Subcutaneous abdominal adipose tissue (tissue), 5 donors: ENCODE results near the gene FOXL3.
"Not testable (repeated sequence)": the region's sequence is repeated elsewhere in the genome, so short reads cannot be mapped to it uniquely, and the experiment has no call there.

Source experiments
- H3K27ac ChIP-seq: one replicate; pipeline ENCODE4 v1.7.0; 2013; ENCODE audit warnings: low read depth, mild to moderate bottlenecking, inconsistent platforms, low read length, moderate library complexity
- H3K27me3 ChIP-seq, 5 donors: one replicate each; pipeline ENCODE4 v1.7.0; 2013; ENCODE audit warnings: low read length in 5 of 5, inconsistent platforms in 1 of 5; ENCODE audit not compliant: control insufficient read depth in 5 of 5, insufficient read depth in 4 of 5
- H3K36me3 ChIP-seq, 5 donors: one replicate each; pipeline ENCODE4 v1.7.0; 2013; ENCODE audit warnings: low read length in 5 of 5; ENCODE audit not compliant: control insufficient read depth in 5 of 5, insufficient read depth in 5 of 5
- H3K4me1 ChIP-seq, 5 donors: one replicate each; pipeline ENCODE4 v1.7.0; 2013; ENCODE audit warnings: low read length in 5 of 5, mild to moderate bottlenecking in 3 of 5, moderate library complexity in 1 of 5; ENCODE audit not compliant: control insufficient read depth in 5 of 5, insufficient read depth in 5 of 5
- H3K4me3 ChIP-seq, 5 donors: one replicate each; pipeline ENCODE4 v1.7.0; 2013; ENCODE audit warnings: low read length in 5 of 5, low read depth in 1 of 5
- H3K9ac ChIP-seq, 5 donors: one replicate each; pipeline ENCODE4 v1.7.0; 2013; ENCODE audit warnings: low read length in 5 of 5, mild to moderate bottlenecking in 4 of 5, moderate library complexity in 3 of 5
- H3K9me3 ChIP-seq, 5 donors: one replicate each; pipeline ENCODE4 v1.7.0; 2013; ENCODE audit warnings: low read length in 5 of 5; ENCODE audit not compliant: control insufficient read depth in 5 of 5
- donor health status: healthy.
- donor health status: healthy.
- donor health status: healthy.
- donor health status: healthy.
- donor health status: healthy.

The FOXL3 gene

GRCh38 chr7:295155-296154, 5.5 kb downstream of the FOXL3 start:
- Histone ChIP-seq H3K9me3 (no peaks in the 10 kb centered on the region), H3K27ac (no peak overlapping the region), H3K27me3 (peaks cover 31 to 52% (median 50%) of the 10 kb centered on the region in 5 donors), H3K4me3 (no peak overlapping the region), H3K4me1 (no peaks in the 10 kb centered on the region), H3K36me3 (no peaks in the 10 kb centered on the region), H3K9ac (no peak overlapping the region)

DNA sequence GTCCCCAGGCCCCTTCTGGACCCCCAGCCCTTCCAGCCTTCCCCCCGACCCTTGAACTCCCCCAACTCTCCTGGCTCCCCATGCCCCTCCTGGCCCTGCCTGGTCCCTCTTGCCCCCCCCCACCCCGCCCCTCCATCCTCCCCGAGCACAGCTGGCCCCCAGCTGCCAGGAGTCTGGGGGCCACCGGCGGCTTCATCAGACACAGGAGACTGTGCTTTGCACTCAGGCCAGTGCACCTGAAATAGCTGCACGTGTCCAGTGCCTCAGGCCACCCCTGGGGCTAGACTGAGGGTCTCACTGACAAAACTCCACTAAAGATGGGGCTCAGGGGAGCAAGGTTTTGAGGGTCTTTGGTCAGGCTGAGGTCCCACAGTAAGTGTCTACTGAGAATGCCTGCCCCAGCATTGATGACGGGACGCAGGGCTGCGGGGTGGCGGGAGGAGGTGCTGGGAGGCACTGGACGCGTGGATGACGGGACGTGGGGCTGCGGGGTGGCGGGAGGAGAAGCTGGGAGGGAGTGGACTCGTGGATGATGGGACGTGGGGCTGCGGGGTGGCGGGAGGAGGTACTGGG, 6.5 kb downstream of the FOXL3 start:
- no peak overlapping the region for H3K4me3 ChIP-seq
- H3K9ac ChIP-seq = no peak overlapping the region
- H3K4me1 ChIP-seq = no peaks in the 10 kb centered on the region
- H3K9me3 ChIP-seq = no peaks in the 10 kb centered on the region
- no peaks in the 10 kb centered on the region for H3K36me3 ChIP-seq
- peaks cover 25 to 49% (median 45%) of the 10 kb centered on the region in 5 donors for H3K27me3 ChIP-seq
- H3K27ac ChIP-seq = no peak overlapping the region

DNA sequence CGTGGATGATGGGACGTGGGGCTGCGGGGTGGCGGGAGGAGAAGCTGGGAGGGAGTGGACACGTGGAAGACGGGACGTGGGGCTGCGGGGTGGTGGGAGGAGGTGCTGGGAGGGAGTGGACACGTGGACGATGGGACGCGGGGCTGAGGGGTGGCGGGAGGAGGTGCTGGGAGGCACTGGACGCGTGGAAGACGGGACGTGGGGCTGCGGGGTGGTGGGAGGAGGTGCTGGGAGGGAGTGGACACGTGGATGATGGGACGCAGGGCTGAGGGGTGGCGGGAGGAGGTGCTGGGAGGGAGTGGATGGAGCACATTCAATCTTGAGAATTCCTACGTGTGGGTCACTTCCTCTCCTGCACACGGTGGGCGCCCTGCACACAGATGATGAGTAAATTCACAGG, 7.2 kb downstream of the FOXL3 start:
- not testable (repeated sequence) for H3K27ac ChIP-seq, H3K36me3 ChIP-seq, H3K4me1 ChIP-seq, H3K4me3 ChIP-seq, H3K9ac ChIP-seq, H3K9me3 ChIP-seq
- peaks cover 21 to 43% (median 38%) of the 10 kb centered on the region in 5 donors for H3K27me3 ChIP-seq

GRCh38 chr7:297611-298374, 7.8 kb downstream of the FOXL3 start:
- no peak overlapping the region for H3K27ac ChIP-seq
- H3K27me3 ChIP-seq = peaks cover 21 to 36% (median 32%) of the 10 kb centered on the region in 5 donors
- H3K36me3 ChIP-seq = no peaks in the 10 kb centered on the region
- H3K4me1 ChIP-seq = no peaks in the 10 kb centered on the region
- no peaks in the 10 kb centered on the region for H3K9me3 ChIP-seq
- H3K9ac ChIP-seq = no peak overlapping the region
- H3K4me3 ChIP-seq = no peak overlapping the region

GRCh38 chr7:298375-298702, 8.4 kb downstream of the FOXL3 start:
- Histone ChIP-seq H3K9ac (no peak overlapping the region), H3K4me3 (no peak overlapping the region), H3K9me3 (no peaks in the 10 kb centered on the region), H3K36me3 (no peaks in the 10 kb centered on the region), H3K4me1 (no peaks in the 10 kb centered on the region), H3K27me3 (peaks cover 21 to 35% (median 29%) of the 10 kb centered on the region in 5 donors), H3K27ac (no peak overlapping the region)

GRCh38 chr7:298743-299142, 8.8 kb downstream of the FOXL3 start:
- no peak overlapping the region for H3K9ac ChIP-seq
- H3K4me3 ChIP-seq = no peak overlapping the region
- peaks cover 17 to 36% (median 29%) of the 10 kb centered on the region in 5 donors for H3K27me3 ChIP-seq
- H3K27ac ChIP-seq = no peak overlapping the region
- no peaks in the 10 kb centered on the region for H3K36me3 ChIP-seq
- no peaks in the 10 kb centered on the region for H3K4me1 ChIP-seq
- H3K9me3 ChIP-seq = no peaks in the 10 kb centered on the region

GRCh38 chr7:299169-299568, 9.2 kb downstream of the FOXL3 start:
- H3K27ac ChIP-seq = no peak overlapping the region
- no peak overlapping the region for H3K4me3 ChIP-seq
- H3K36me3 ChIP-seq = no peaks in the 10 kb centered on the region
- no peaks in the 10 kb centered on the region for H3K9me3 ChIP-seq
- H3K9ac ChIP-seq = no peak overlapping the region
- no peaks in the 10 kb centered on the region for H3K4me1 ChIP-seq
- H3K27me3 ChIP-seq = peaks cover 13 to 32% (median 25%) of the 10 kb centered on the region in 5 donors

GRCh38 chr7:299628-300027, 9.7 kb downstream of the FOXL3 start:
- Histone ChIP-seq H3K9ac (no peak overlapping the region), H3K4me3 (no peak overlapping the region), H3K27ac (no peak overlapping the region), H3K27me3 (peaks cover 10 to 31% (median 20%) of the 10 kb centered on the region in 5 donors), H3K36me3 (no peaks in the 10 kb centered on the region), H3K9me3 (no peaks in the 10 kb centered on the region), H3K4me1 (no peaks in the 10 kb centered on the region)

DNA sequence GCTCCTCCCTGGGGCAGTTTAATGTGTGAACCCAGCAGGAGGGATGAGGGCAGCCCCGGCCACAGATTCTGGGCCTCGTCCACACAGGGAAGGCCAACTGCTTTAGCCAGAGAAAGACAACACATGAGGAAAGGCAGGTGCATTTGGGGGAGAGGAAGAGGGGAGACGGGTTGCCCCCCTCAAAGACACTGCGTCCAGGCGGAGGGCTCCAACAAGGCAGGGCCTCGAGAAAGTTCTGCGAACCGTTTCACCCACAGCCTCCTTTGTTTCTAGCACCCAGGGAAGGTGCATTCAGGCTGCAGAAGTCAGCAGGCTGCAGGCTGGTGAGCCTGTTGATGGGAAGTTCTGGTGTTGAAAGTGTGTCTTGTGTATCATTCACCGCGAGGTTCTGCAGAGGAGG, 10.1 kb downstream of the FOXL3 start:
- Histone ChIP-seq H3K9me3 (no peaks in the 10 kb centered on the region), H3K4me1 (no peaks in the 10 kb centered on the region), H3K9ac (no peak overlapping the region)

More for the DNA sequence above, 10.1 kb downstream of the FOXL3 start:
- H3K36me3 ChIP-seq = no peaks in the 10 kb centered on the region
- H3K4me3 ChIP-seq = no peak overlapping the region
- H3K27ac ChIP-seq = no peak overlapping the region
- peaks cover 6 to 31% (median 17%) of the 10 kb centered on the region in 5 donors for H3K27me3 ChIP-seq
